ENCODE data around the gene STAC.

DNA sequence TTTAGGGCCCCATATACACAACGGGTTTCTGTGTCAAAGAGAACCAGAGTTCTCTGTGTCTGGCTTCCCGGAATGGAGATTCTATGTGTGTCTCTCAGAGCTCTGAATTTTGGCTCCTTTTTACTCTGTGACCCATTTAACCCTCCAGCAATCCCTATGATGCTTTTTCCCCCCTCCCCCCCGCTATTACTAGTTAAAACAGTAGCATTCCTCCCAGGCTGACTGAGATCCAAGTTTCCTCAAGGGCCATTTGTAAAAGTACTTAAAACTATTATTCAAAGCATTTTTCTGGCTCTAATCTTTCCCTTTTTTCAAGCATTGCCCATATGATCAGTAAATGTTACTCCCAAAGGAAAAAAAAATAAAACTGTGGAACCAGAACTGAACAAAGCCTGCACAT is 6.6 kb upstream of the STAC start:
- TF ChIP-seq MYC (IDR thresholded peaks at IDR 0.05; ENCODE audit: low read depth, low read length) (no peak), POLR2A (IDR thresholded peaks at IDR 0.05; ENCODE audit: low read depth, low read length) (no peak), GATA2 (IDR thresholded peaks at IDR 0.05; ENCODE audit: insufficient read depth, insufficient read length, low read depth, low read length) (no peak), POLR2AphosphoS5 (IDR thresholded peaks at IDR 0.05; ENCODE audit: insufficient read depth, low read depth, low read length) (no peak), FOS (IDR thresholded peaks at IDR 0.05; ENCODE audit: borderline replicate concordance, insufficient read depth, low read length) (no peak)
- TF ChIP-seq, protein P1, sequence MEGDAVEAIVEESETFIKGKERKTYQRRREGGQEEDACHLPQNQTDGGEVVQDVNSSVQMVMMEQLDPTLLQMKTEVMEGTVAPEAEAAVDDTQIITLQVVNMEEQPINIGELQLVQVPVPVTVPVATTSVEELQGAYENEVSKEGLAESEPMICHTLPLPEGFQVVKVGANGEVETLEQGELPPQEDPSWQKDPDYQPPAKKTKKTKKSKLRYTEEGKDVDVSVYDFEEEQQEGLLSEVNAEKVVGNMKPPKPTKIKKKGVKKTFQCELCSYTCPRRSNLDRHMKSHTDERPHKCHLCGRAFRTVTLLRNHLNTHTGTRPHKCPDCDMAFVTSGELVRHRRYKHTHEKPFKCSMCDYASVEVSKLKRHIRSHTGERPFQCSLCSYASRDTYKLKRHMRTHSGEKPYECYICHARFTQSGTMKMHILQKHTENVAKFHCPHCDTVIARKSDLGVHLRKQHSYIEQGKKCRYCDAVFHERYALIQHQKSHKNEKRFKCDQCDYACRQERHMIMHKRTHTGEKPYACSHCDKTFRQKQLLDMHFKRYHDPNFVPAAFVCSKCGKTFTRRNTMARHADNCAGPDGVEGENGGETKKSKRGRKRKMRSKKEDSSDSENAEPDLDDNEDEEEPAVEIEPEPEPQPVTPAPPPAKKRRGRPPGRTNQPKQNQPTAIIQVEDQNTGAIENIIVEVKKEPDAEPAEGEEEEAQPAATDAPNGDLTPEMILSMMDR (IDR thresholded peaks at IDR 0.05; ENCODE audit: extremely low read depth in 1 of 2, insufficient read depth in 1 of 2, low read depth in 1 of 2, low read length in 2 of 2): no peak
- TF ChIP-seq, protein P2, sequence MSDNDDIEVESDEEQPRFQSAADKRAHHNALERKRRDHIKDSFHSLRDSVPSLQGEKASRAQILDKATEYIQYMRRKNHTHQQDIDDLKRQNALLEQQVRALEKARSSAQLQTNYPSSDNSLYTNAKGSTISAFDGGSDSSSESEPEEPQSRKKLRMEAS (IDR thresholded peaks at IDR 0.05; ENCODE audit: insufficient read depth, insufficient read length): no peak

Measured in endothelial cell of umbilical vein (primary cell).